Activated CD4-positive, alpha-beta T cell treated with anti-CD3 and anti-CD28 coated beads for 36 hours (primary cell): ENCODE measurements around the gene PCDHGC3. TPM values are rescaled to one million over a fixed set of nuclear protein-coding genes. Genes with fewer than 3 reads are reported as not detected.
A peak's percentile ranks its signal among the peaks of the same experiment; 100 is the strongest.

Experiments
- ATAC-seq: fragments of 200-7000 bp; cut with Tn5 transposase; one replicate; pipeline ENCODE4 v1.10.0; 2021; ENCODE audit warnings: mild to moderate bottlenecking, moderate library complexity
- CTCF ChIA-PET: fragments of 350-600 bp; sonication (Branson Sonifier 250); formaldehyde crosslinking; loops from one replicate; lab custom pipeline; 2021; ENCODE audit warnings: antibody characterized with exemption; lab: Charles Lee
- POLR2A ChIA-PET: fragments of 350-600 bp; sonication (Branson Sonifier 250); formaldehyde crosslinking; loops from one replicate; lab custom pipeline; 2021; ENCODE audit warnings: antibody characterized with exemption, inconsistent platforms; lab: Charles Lee
- DNase-seq: peaks from one replicate; pipeline ENCODE4 v3.0.0-alpha.2; 2020
- H3K27ac Mint-ChIP-seq: one replicate; pipeline ENCODE4 v1.8.0; 2021; ENCODE audit warnings: mixed read lengths
- H3K27me3 Mint-ChIP-seq: one replicate; pipeline ENCODE4 v1.8.0; 2021; ENCODE audit warnings: mixed read lengths
- H3K36me3 Mint-ChIP-seq: one replicate; pipeline ENCODE4 v1.8.0; 2021; ENCODE audit warnings: low read depth, mixed read lengths
- H3K4me1 Mint-ChIP-seq: one replicate; pipeline ENCODE4 v1.8.0; 2021; ENCODE audit warnings: mixed read lengths
- H3K4me3 Mint-ChIP-seq: one replicate; pipeline ENCODE4 v1.8.0; 2021; ENCODE audit warnings: mild to moderate bottlenecking, moderate library complexity, mixed read lengths
- H3K9me3 Mint-ChIP-seq: one replicate; pipeline ENCODE4 v1.8.0; 2021; ENCODE audit warnings: low read depth, mixed read lengths
- intact Hi-C, 2 experiments: fragments of 100-400 bp; cut with DNase I in 1 of 2; cut with micrococcal nuclease in 1 of 2; formaldehyde crosslinking; loops; one replicate each; pipeline versions ENCODE4 v1.14.2 to v1.15.1; 2022 to 2024; cut with DNase I, micrococcal nuclease
- total RNA-seq, 2 experiments: library from RNA; stranded (reverse); gene quantifications; one replicate each; pipeline ENCODE4 v1.2.3, GENCODE V29; 2021

Gene PCDHGC3
- total RNA-seq, 2 experiments from 2014 or later, result 0.16 to 0.34 TPM

GRCh38 chr5:141508440-141508797 lies 32.7 kb downstream of the PCDHGC3 start:
- POLR2A ChIA-PET, result no interaction called here
- H3K27ac Mint-ChIP-seq, result no peak overlapping the region

GRCh38 chr5:141508798-141509611 lies 33.2 kb downstream of the PCDHGC3 start:
- Mint-ChIP-seq H3K4me1 (peaks cover 24% of the 10 kb centered on the region), H3K4me3 (no peak overlapping the region), H3K27me3 (no peaks in the 10 kb centered on the region), H3K9me3 (no peaks in the 10 kb centered on the region), H3K36me3 (peaks cover 8% of the 10 kb centered on the region), H3K27ac (peak overlapping the region; percentile 52)
- CTCF ChIA-PET, result interaction anchor here (0.9 to 7.9 kb wide), 9 partner anchors 9 to 170 kb away, joined by 3 to 101 read pairs (median 5); partner anchors contain the start of genes PCDHGA11, PCDHGA2 and PCDHGB5
- ATAC-seq (peak; percentile 27), DNase-seq (peak; percentile 61)
- intact Hi-C loops, result no loop called here
- POLR2A ChIA-PET, result no interaction called here

More at GRCh38 chr5:141508440-141508797, 32.7 kb downstream of the PCDHGC3 start:
- no peaks in the 10 kb centered on the region for H3K9me3 Mint-ChIP-seq
- H3K27me3 Mint-ChIP-seq, result no peaks in the 10 kb centered on the region
- no peak for ATAC-seq
- H3K4me1 Mint-ChIP-seq, result peaks cover 18% of the 10 kb centered on the region
- peaks cover 4% of the 10 kb centered on the region for H3K36me3 Mint-ChIP-seq
- H3K4me3 Mint-ChIP-seq, result no peak overlapping the region
- DNase-seq, result no peak
- intact Hi-C loops, result no loop called here
- CTCF ChIA-PET, result interaction anchor here (0.7 to 2.3 kb wide), 4 partner anchors 9 to 56 kb away, joined by 3 to 6 read pairs (median 5); no protein-coding TSS in a partner anchor

GRCh38 chr5:141510160-141510559 lies 34.4 kb downstream of the PCDHGC3 start:
- Mint-ChIP-seq H3K27ac (no peak overlapping the region), H3K9me3 (no peaks in the 10 kb centered on the region), H3K4me3 (no peak overlapping the region), H3K4me1 (peaks cover 36% of the 10 kb centered on the region), H3K36me3 (peaks cover 8% of the 10 kb centered on the region), H3K27me3 (no peaks in the 10 kb centered on the region)
- ATAC-seq (no peak), DNase-seq (no peak)
- intact Hi-C loops, result loop anchor here in 1 of 2 experiments (5.0 kb wide), 1 partner anchor 33 kb away; the partner anchor contains the start of gene PCDHGC3
- CTCF ChIA-PET, result interaction anchor here (0.6 to 7.9 kb wide), 10 partner anchors 12 to 171 kb away, joined by 3 to 101 read pairs (median 4); partner anchors contain the start of genes PCDHGA2, PCDHGA3 and PCDHGB5
- POLR2A ChIA-PET, result no interaction called here

GRCh38 chr5:141510850-141511601 lies 35.3 kb downstream of the PCDHGC3 start:
- H3K27ac Mint-ChIP-seq, result no peak overlapping the region
- H3K36me3 Mint-ChIP-seq, result peaks cover 13% of the 10 kb centered on the region
- CTCF ChIA-PET, result interaction anchor here (0.6 to 7.9 kb wide), 13 partner anchors 13 to 266 kb away, joined by 3 to 101 read pairs (median 5); partner anchors contain the start of genes PCDHB15, PCDHGA1, PCDHGA10 and PCDHGA11
- DNase-seq (no peak), ATAC-seq (no peak)
- no peak overlapping the region for H3K4me3 Mint-ChIP-seq
- POLR2A ChIA-PET, result no interaction called here
- intact Hi-C loops, result loop anchor here in 1 of 2 experiments (5.0 kb wide), 1 partner anchor 34 kb away; the partner anchor contains the start of gene PCDHGC3
- H3K9me3 Mint-ChIP-seq, result no peaks in the 10 kb centered on the region
- H3K27me3 Mint-ChIP-seq, result no peaks in the 10 kb centered on the region
- peaks cover 38% of the 10 kb centered on the region for H3K4me1 Mint-ChIP-seq

- Mint-ChIP-seq H3K27ac (no peak overlapping the region), H3K4me3 (no peak overlapping the region), H3K36me3 (peaks cover 21% of the 10 kb centered on the region), H3K9me3 (no peaks in the 10 kb centered on the region), H3K4me1 (peaks cover 38% of the 10 kb centered on the region), H3K27me3 (no peaks in the 10 kb centered on the region)
- intact Hi-C loops, result loop anchor here (1.0 to 5.0 kb wide), 6 partner anchors 35 to 191 kb away; partner anchors contain the start of genes PCDHGC3 (in 2 of the 2), PCDHGA10 (in 1 of the 2), PCDHGA11 (in 1 of the 2) and TAF7 (in 1 of the 2)
- ChIA-PET POLR2A (no interaction called here), CTCF (interaction anchor here (0.6 to 7.9 kb wide), 11 partner anchors 10 to 181 kb away, joined by 3 to 101 read pairs (median 8); partner anchors contain the start of genes PCDHGA1, PCDHGA10, PCDHGA11 and PCDHGB3)
- ATAC-seq, result no peak
- no peak for DNase-seq
Measured at GRCh38 chr5:141511771-141512325, 36.1 kb downstream of the PCDHGC3 start.

GRCh38 chr5:141512390-141512910 lies 36.7 kb downstream of the PCDHGC3 start:
- ATAC-seq (peak; percentile 17), DNase-seq (peak; percentile 93)
- Mint-ChIP-seq H3K27ac (peak overlapping the region; percentile 86), H3K9me3 (no peaks in the 10 kb centered on the region), H3K36me3 (peaks cover 27% of the 10 kb centered on the region), H3K4me3 (peak overlapping the region; percentile 75), H3K4me1 (peaks cover 38% of the 10 kb centered on the region), H3K27me3 (no peaks in the 10 kb centered on the region)
- CTCF ChIA-PET, result interaction anchor here (0.6 to 7.9 kb wide), 28 partner anchors 10 to 289 kb away, joined by 3 to 101 read pairs (median 5); partner anchors contain the start of genes PCDHB14, PCDHGA10, PCDHGA11 and PCDHGA12
- intact Hi-C loops, result loop anchor here (1.0 to 5.0 kb wide), 6 partner anchors 35 to 192 kb away; partner anchors contain the start of genes PCDHGC3 (in 2 of the 2), PCDHGA10 (in 1 of the 2), PCDHGA11 (in 1 of the 2) and TAF7 (in 1 of the 2)
- POLR2A ChIA-PET, result no interaction called here

- Mint-ChIP-seq H3K36me3 (peaks cover 33% of the 10 kb centered on the region), H3K27me3 (no peaks in the 10 kb centered on the region), H3K4me3 (peak overlapping the region; percentile 75), H3K27ac (peak overlapping the region; percentile 86), H3K9me3 (no peaks in the 10 kb centered on the region), H3K4me1 (peaks cover 38% of the 10 kb centered on the region)
- ATAC-seq (peak; percentile 64), DNase-seq (peak; percentile 72)
- ChIA-PET POLR2A (interaction anchor here (0.6 kb wide), 1 partner anchor 168 kb away, joined by 3 read pairs; no protein-coding TSS in a partner anchor), CTCF (interaction anchor here (0.6 to 7.9 kb wide), 32 partner anchors 11 to 291 kb away, joined by 3 to 101 read pairs (median 4); partner anchors contain the start of genes PCDHB14, PCDHGA10, PCDHGA11 and PCDHGA12)
- intact Hi-C loops, result loop anchor here (1.0 to 5.0 kb wide), 6 partner anchors 36 to 192 kb away; partner anchors contain the start of genes PCDHGC3 (in 2 of the 2), PCDHGA10 (in 1 of the 2), PCDHGA11 (in 1 of the 2) and TAF7 (in 1 of the 2)
Measured at GRCh38 chr5:141512911-141513626, 37.3 kb downstream of the PCDHGC3 start.

GRCh38 chr5:141513627-141514329 lies 38.0 kb downstream of the PCDHGC3 start:
- POLR2A ChIA-PET, result interaction anchor here (0.6 kb wide), 1 partner anchor 168 kb away, joined by 3 read pairs; no protein-coding TSS in a partner anchor
- intact Hi-C loops, result loop anchor here (2.0 to 5.0 kb wide), 4 partner anchors 36 to 193 kb away; partner anchors contain the start of genes PCDHGA10 (in 1 of the 2), PCDHGA11 (in 1 of the 2), PCDHGC3 (in 1 of the 2) and TAF7 (in 1 of the 2)
- Mint-ChIP-seq H3K9me3 (no peaks in the 10 kb centered on the region), H3K4me3 (peak overlapping the region; percentile 75), H3K27ac (peak overlapping the region; percentile 71), H3K27me3 (no peaks in the 10 kb centered on the region), H3K36me3 (peaks cover 38% of the 10 kb centered on the region), H3K4me1 (peaks cover 38% of the 10 kb centered on the region)
- ATAC-seq (peak; percentile 59), DNase-seq (peak; percentile 83)
- CTCF ChIA-PET, result interaction anchor here (0.6 to 7.9 kb wide), 21 partner anchors 11 to 292 kb away, joined by 3 to 101 read pairs (median 5); partner anchors contain the start of genes PCDHB14, PCDHGA10, PCDHGA12 and PCDHGB6
